DOHH2 (cell line): ENCODE results near the gene PRKAG1.

Source experiments
- H3F3A ChIP-seq: fragments of 200-600 bp; sonication (generic), shearing (Covaris generic); 2 replicates; pipeline ENCODE4 v1.6.0; 2016; ENCODE audit warnings: antibody characterized with exemption, mild to moderate bottlenecking; ENCODE audit not compliant: control insufficient read depth, insufficient read depth
- H3K27ac ChIP-seq: fragments of 200-600 bp; sonication (generic); 2 replicates; pipeline ENCODE4 v1.5.1; 2014; ENCODE audit warnings: low read depth, mild to moderate bottlenecking, low read length, moderate library complexity
- H3K27me3 ChIP-seq: fragments of 200-600 bp; sonication (generic); 2 replicates; pipeline ENCODE4 v1.6.1; 2014; ENCODE audit warnings: mild to moderate bottlenecking, low read length, mixed read lengths; ENCODE audit not compliant: control insufficient read depth
- H3K36me3 ChIP-seq: fragments of 200-600 bp; sonication (generic); 2 replicates; pipeline ENCODE4 v1.6.1; 2014; ENCODE audit warnings: mild to moderate bottlenecking, low read length, moderate library complexity, mixed read lengths; ENCODE audit not compliant: control insufficient read depth
- H3K4me1 ChIP-seq: fragments of 200-600 bp; sonication (generic); 2 replicates; pipeline ENCODE4 v1.6.1; 2014; ENCODE audit warnings: mild to moderate bottlenecking, low read length, mixed read lengths; ENCODE audit not compliant: control insufficient read depth
- H3K4me2 ChIP-seq: fragments of 200-600 bp; sonication (generic); 2 replicates; pipeline ENCODE4 v1.6.0; 2014; ENCODE audit warnings: mild to moderate bottlenecking, low read length, moderate library complexity
- H3K4me3 ChIP-seq: fragments of 200-600 bp; sonication (generic); 2 replicates; pipeline ENCODE4 v1.5.1; 2014; ENCODE audit warnings: mild to moderate bottlenecking, low read length, mixed read lengths
- H3K79me2 ChIP-seq: fragments of 200-600 bp; sonication (generic); 2 replicates; pipeline ENCODE4 v1.6.1; 2014; ENCODE audit warnings: mild to moderate bottlenecking, low read length, mixed read lengths; ENCODE audit not compliant: control insufficient read depth
- H3K9me2 ChIP-seq: fragments of 200-600 bp; sonication (generic); replicated peaks from 2 replicates; pipeline ENCODE4 v1.6.1; 2014; ENCODE audit warnings: mild to moderate bottlenecking, low read length, mixed read lengths; ENCODE audit not compliant: control insufficient read depth
- H3K9me3 ChIP-seq: fragments of 200-600 bp; sonication (generic); 2 replicates; pipeline ENCODE4 v1.6.1; 2014; ENCODE audit warnings: antibody characterized with exemption, low read length, mixed read lengths; ENCODE audit not compliant: control insufficient read depth, insufficient read depth
- H4K20me1 ChIP-seq: fragments of 200-600 bp; sonication (generic); 2 replicates; pipeline ENCODE4 v1.6.0; 2014; ENCODE audit warnings: low read depth, mild to moderate bottlenecking, antibody characterized with exemption, low read length, moderate library complexity; ENCODE audit not compliant: control insufficient read depth, insufficient read depth
- EZH2phosphoT487 ChIP-seq: fragments of 200-600 bp; sonication (generic); IDR thresholded peaks from 2 replicates; pipeline ENCODE4 v1.6.1; 2017; ENCODE audit warnings: borderline replicate concordance, mild to moderate bottlenecking, antibody characterized with exemption, low read length, moderate library complexity, mixed read lengths
- TF ChIP-seq, protein P1 (sequence below): fragments of 200-600 bp; sonication (generic); IDR thresholded peaks from one replicate; pipeline ENCODE4 v1.5.1; 2014; ENCODE audit warnings: antibody characterized with exemption, mild to moderate bottlenecking, low read depth, low read length; ENCODE audit not compliant: poor library complexity, severe bottlenecking

Gene PRKAG1

GRCh38 chr12:48978741-48979601 lies 39.6 kb downstream of the PRKAG1 start:
- H3F3A ChIP-seq, result no peaks in the 10 kb centered on the region
- H3K36me3 ChIP-seq, result no peaks in the 10 kb centered on the region
- H3K4me1 ChIP-seq, result peaks cover 41% of the 10 kb centered on the region
- no peaks in the 10 kb centered on the region for H4K20me1 ChIP-seq
- no peaks in the 10 kb centered on the region for H3K9me2 ChIP-seq
- H3K27me3 ChIP-seq, result peaks cover 76% of the 10 kb centered on the region
- peak; percentile 70; the same call in 1 of the 2 replicates for TF ChIP-seq EZH2phosphoT487
- TF ChIP-seq, protein P1, sequence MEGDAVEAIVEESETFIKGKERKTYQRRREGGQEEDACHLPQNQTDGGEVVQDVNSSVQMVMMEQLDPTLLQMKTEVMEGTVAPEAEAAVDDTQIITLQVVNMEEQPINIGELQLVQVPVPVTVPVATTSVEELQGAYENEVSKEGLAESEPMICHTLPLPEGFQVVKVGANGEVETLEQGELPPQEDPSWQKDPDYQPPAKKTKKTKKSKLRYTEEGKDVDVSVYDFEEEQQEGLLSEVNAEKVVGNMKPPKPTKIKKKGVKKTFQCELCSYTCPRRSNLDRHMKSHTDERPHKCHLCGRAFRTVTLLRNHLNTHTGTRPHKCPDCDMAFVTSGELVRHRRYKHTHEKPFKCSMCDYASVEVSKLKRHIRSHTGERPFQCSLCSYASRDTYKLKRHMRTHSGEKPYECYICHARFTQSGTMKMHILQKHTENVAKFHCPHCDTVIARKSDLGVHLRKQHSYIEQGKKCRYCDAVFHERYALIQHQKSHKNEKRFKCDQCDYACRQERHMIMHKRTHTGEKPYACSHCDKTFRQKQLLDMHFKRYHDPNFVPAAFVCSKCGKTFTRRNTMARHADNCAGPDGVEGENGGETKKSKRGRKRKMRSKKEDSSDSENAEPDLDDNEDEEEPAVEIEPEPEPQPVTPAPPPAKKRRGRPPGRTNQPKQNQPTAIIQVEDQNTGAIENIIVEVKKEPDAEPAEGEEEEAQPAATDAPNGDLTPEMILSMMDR, result no peak
- peak overlapping the region; percentile 58 for H3K4me3 ChIP-seq
- H3K27ac ChIP-seq, result no peak overlapping the region
- H3K9me3 ChIP-seq, result no peaks in the 10 kb centered on the region
- no peaks in the 10 kb centered on the region for H3K79me2 ChIP-seq
- peak overlapping the region; percentile 65 for H3K4me2 ChIP-seq

DNA sequence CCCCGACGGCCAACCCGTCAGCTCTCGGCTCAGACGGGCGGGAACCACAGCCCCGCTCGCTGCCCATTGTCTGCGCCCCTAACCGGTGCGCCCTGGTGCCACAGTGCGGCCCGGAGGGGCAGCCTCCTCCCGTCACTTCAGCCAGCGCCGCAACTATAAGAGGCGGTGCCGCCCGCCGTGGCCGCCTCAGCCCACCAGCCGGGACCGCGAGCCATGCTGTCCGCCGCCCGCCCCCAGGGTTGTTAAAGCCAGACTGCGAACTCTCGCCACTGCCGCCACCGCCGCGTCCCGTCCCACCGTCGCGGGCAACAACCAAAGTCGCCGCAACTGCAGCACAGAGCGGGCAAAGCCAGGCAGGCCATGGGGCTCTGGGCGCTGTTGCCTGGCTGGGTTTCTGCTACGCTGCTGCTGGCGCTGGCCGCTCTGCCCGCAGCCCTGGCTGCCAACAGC lies 40.3 kb downstream of the PRKAG1 start, which contains the start of gene WNT1:
Gene WNT1 (plus strand): TSS at position 32 of the 450 bp plus-strand sequence. CDS start 329 bp downstream, at position 361.
- H3K79me2 ChIP-seq, result no peaks in the 10 kb centered on the region
- H3K27ac ChIP-seq, result no peak within 1 kb of the TSS
- 0 out of 2 replicates have a peak, but pooled peaks have one; percentile 56 for TF ChIP-seq EZH2phosphoT487
- TF ChIP-seq, protein P1, result peak; percentile 48
- H3K4me3 ChIP-seq, result peak within 1 kb of the TSS; percentile 58
- no peaks in the 10 kb centered on the region for H3F3A ChIP-seq
- H3K9me3 ChIP-seq, result no peaks in the 10 kb centered on the region
- H4K20me1 ChIP-seq, result no peaks in the 10 kb centered on the region
- no peaks in the 10 kb centered on the region for H3K36me3 ChIP-seq
- peak within 1 kb of the TSS; percentile 65 for H3K4me2 ChIP-seq
- H3K27me3 ChIP-seq, result peaks cover 76% of the 10 kb centered on the region
- H3K4me1 ChIP-seq, result peaks cover 41% of the 10 kb centered on the region
- H3K9me2 ChIP-seq, result no peaks in the 10 kb centered on the region

DNA sequence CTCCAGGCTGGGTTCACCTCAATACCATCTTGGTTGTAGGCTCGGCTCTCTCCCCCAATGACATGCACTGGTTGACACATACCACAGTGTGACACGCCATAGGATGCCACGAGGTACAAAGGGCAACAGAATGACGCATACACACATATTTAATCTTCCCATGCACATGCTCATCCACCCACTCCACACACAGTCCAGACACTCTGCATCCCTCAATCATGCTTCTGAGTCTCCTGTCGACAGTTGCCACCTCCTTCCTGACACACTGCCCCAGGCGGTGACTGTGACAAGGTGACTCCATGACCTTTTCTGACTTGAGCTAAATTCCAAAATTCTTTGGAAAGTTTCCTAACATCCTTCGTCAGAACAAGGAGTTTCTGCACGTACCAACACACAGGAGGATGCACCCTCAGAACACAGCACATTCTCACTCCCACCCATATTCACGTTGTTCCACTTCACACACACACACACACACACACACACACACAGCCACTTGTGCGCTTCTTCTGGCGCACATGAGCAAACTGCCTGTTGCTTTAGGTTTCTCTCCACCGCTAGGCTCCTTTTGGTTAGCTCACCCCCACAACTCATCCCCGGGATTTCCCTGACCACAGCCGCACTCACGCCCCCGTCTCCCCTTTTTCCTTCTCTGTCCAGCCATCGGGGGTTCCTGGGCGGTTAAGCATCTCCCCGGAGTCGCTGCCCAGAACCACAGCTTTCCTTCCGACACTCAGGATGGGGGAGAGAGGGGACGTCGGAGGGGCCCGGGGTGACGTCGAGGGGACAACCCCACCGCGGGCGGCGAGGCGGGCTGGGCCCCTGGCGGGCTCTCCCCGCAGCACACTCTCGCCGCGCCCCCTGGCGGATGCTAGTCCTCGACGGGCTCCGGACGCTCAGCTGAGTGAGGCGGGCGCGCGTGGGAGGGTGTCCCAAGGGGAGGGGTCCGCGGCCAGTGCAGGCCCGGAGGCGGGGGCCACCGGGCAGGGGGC lies 41.0 kb downstream of the PRKAG1 start:
- H3K27ac ChIP-seq, result no peak overlapping the region
- no peaks in the 10 kb centered on the region for H3K79me2 ChIP-seq
- H3K4me1 ChIP-seq, result peaks cover 41% of the 10 kb centered on the region
- H3K27me3 ChIP-seq, result peaks cover 79% of the 10 kb centered on the region
- H3K9me3 ChIP-seq, result no peaks in the 10 kb centered on the region
- H3K4me3 ChIP-seq, result no peak overlapping the region
- H3K36me3 ChIP-seq, result no peaks in the 10 kb centered on the region
- 0 out of 2 replicates have a peak, but pooled peaks have one; percentile 25 for TF ChIP-seq EZH2phosphoT487
- TF ChIP-seq, protein P1, result peak; percentile 82
- H3F3A ChIP-seq, result no peaks in the 10 kb centered on the region
- H3K9me2 ChIP-seq, result no peaks in the 10 kb centered on the region
- H4K20me1 ChIP-seq, result no peaks in the 10 kb centered on the region
- H3K4me2 ChIP-seq, result peak overlapping the region; percentile 65
